HG03108 (cell line): ENCODE results near the gene ADRA2A.

ENCODE experiments used
- ATAC-seq: cut with Tn5 transposase; IDR thresholded peaks from one replicate; pipeline ENCODE4 v1.9.1; 2021; ENCODE audit warnings: moderate library complexity; ENCODE audit not compliant: unreplicated experiment

Gene ADRA2A

GRCh38 chr10:111109501-111110242 lies 32.8 kb downstream of the ADRA2A start:
- ATAC-seq: no peak

- ATAC-seq: no peak
Observed at GRCh38 chr10:111110771-111111170, 33.9 kb downstream of the ADRA2A start.

DNA sequence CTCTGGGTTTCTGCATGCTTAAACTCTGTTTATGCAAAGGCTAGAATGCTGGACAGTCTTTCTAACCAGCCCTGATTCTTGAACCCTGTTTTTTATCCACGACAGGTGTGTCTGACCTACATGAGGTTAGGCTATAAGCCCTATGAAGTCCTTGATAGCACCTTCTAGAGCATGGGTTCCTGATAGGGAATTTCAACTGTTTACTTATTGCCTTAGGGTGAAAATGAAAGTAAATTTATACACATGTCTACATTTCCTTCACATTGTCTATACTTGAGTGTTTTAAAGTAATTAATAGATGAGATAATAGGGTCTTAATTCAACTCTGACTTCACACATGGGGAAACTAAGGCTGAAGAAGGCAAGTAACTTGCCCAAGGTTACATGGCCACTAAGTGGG lies 35.5 kb downstream of the ADRA2A start:
- no peak for ATAC-seq

GRCh38 chr10:111113238-111113960 lies 36.6 kb downstream of the ADRA2A start:
- no peak for ATAC-seq

GRCh38 chr10:111113961-111114757 lies 37.3 kb downstream of the ADRA2A start:
- ATAC-seq: no peak

DNA sequence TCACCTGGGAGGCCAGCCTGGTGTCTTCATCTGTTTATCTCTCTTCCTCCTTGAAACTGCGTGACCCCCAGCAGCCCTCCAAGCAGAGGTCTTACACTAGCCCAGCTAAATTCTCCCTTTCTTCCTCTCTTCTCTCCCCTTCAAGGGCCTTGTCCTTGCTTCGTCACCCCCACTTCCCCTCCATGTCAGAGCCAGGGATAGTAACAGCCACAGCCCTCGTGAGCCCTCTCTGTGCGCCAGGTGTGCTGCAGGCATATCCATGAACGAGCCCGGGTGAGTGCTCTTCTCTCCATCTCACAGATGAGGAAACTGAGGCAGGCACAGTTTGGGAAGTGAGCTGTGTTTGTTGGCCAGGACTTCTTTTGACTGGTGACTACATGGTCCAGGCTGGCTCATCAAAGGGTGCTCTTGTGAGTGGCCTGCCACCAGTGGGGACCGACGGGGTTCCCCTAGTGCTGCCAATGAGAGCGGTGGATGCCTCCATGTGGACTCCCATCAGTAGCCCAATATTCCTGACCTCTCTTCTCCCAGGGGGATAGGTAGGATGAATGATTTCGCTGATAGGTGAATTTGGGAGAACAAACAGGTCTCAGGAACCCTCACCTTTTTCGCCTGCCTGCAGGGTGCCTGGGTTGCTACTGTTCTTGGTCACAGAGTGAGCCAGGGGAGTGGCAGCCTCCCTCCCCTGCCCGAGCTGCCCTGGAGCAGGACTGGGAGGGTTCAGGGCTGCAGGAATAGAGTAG lies 38.1 kb downstream of the ADRA2A start:
- ATAC-seq: no peak

DNA sequence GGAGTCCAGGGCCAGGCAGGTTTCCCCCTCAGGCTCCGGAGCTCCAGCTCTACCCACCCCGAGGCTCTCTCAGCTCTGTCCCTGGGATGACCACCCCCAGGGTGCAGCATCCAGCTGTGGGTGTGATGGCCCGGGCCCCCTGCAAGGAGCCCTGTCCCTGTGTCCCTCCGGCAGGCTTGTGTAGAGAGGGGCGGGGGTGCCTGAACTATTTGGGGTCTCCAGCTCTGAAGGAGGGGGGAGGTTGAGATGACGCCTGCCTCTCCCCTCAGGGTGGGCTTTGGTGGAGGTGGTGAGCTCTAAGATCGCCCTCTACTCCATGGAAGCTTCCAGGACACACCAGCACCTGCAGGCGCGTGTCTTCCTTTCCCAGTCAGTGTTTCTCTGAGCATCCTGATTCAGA lies 39.4 kb downstream of the ADRA2A start:
- no peak for ATAC-seq

DNA sequence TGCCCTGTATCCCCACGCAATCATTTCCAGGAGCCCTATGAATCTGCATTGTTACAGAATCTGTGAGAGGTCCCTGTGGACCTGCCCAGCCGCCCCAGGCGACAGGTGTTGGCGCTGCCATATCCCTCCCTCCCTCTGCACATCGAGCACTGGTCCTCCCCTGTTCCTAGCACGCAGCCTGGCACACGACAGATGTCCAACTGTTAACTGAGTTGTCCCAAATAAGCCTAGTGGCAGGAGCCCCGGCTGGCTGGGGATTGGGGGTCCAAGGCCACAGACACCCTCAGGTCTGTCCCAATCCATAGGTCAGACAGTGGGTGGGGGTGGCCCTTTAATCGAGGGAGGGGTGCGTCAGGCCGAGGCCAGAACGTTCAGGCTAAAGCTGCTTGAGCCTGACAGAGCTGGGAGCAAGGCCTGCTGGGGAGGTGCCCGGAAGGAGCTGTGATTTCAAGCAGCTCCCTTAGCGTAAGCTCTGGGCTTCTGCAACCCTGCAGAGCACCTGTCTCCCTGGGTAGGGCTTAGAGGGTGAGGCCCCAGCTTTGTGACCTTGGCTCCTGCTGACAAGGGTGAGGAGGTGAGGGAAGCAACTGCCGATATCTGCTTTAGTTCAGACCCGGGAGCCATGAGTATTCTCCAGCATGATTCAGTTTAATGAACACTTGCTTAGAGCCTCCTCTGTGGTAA lies 40.1 kb downstream of the ADRA2A start:
- no peak for ATAC-seq

DNA sequence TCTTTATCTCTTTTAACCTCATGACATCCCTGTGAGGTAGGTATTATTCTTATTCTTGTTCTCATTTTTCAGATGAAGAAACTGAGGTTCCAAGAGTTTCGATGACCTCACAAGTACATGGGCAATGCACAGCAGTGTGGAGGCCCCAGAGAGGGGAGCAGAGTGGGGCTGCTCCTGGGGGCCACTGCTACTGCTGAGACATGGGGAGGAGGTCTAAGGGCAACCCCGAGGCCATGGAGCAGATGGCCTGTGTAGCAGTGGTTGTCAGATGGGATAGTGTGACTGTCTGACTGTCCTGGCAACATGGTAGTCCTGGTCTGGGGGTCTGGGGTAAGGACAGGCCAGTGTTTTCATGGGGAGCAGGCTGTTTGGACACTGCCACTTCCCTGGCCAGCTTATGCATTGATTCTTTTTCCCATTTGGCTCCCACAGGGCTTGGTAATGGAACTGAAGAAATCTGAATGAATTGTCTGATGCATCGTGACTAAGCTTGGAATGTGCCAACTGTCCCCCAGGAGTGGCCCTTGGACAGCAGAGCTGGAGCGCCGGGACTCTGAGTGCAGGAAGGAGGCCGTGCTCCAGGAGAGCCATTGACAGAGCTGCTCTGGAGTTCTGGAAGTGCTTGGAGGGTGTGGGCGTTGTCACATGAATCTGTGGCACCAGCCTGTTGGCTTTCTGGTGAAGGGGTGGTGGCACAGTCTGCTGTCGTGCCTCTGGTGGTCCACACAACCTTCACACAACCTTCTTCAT lies 40.9 kb downstream of the ADRA2A start:
- no peak for ATAC-seq

DNA sequence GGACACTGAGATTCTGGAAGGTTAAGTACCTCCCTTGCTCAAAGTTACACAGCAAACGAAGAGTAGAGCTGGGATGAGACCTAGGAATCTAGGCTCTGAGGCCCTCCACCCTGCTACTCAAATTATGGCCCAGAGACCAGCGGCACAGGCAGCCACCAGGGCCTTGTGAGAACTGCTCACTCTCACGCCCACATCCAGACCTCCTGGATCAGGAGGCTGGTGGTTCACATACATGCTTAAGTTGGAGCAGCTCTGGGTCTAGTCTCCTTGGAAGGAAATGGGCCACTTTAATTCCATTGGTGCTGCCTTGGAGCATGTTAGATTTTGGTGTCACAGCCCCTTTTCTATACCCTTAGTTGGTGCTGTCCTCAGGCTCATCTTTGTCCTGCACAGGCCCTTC lies 41.9 kb downstream of the ADRA2A start:
- ATAC-seq: no peak

DNA sequence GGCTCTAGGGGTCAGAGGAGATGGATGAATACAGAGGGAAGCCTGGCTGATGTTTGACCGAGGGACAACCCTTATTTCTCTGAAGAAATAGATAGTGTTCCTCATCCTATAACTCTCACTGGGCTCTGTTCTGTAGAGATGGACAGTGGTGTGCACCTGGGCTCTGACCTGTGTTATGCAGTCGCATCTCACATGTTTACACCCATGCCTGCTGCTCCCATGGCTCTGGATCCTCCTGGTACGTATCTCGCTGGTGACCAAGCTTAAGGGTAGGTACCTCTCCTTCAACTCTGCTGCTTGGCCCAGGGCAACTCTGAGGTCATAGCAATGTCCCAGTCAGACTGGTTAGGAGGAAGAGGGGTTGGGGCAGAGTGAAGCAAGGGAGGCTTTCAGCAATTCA lies 42.8 kb downstream of the ADRA2A start:
- no peak for ATAC-seq

GRCh38 chr10:111122127-111122526 lies 45.3 kb downstream of the ADRA2A start:
- no peak for ATAC-seq

DNA sequence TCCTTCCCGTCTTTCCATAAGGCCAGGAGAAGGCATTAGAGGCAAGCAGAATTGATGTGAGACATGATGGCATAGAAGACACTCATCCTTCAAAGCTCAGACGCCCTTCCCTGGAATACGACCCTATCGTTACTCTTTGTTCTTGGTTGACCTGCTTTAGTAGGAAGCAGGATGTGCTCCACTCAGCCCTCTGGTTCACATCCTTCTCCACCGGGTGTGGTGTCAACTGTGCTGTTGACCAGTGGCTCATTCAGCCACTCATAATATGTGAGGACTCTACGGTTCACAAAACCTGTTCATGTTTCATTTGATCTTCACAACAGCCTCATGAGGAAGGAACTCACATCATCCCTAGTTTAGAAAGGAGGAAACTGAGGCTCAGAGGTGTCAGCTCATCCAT lies 47.1 kb downstream of the ADRA2A start:
- ATAC-seq: no peak

- no peak for ATAC-seq
Observed at GRCh38 chr10:111125102-111125501, 48.3 kb downstream of the ADRA2A start.

DNA sequence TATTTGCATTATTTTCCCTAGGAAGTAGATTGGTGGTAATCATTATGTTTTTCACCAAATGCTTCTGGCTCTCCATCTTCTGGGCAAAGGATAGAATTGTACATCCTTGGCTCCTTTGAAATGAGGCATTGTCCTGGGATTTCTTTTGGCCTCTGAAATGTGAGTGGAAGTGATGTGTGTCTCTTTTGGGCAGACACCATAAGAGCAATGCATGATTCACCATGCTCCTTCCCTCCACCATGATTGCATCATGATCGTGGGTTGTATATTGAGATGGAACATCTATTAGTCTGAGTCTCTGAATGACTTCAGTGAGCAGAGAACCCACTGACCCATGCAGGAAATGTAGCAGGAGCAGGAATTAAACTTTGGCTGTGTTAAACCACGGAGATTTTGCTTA lies 49.2 kb downstream of the ADRA2A start:
- ATAC-seq: no peak

DNA sequence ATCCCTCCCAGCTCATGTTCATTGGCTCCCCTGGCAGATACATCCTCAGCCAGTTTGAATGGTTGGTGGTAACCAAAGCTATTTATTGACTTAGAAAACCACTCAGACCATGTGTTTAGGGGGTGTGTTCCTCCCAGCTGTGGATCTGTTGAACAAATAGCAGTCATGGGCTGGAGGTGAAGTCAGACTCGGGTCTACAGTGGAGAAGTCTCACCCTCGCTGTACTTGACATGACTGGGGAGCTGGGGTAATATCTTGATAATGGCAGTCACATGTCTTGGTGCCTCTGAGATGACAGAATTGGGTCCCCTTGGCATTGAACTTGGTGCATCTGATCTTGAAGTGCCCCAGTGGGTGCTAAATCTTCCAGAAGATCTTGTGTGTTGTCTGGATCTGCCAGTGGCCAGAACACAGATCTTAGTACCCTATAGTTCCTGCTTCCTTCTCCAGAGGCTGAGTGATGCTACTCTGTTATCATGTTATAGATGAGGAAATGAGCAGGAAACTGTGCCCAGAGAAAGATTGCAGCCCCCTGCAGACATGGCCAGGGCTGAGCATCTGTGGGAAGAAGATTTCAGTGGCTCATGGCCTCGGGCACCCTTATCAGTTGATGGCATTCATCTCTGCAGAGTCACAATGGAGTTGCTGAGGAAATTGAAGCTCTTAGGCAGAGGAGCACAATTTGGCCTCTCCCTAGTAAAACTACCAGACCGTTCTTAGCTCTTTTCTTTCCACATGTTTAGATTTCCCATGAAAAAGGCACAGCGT lies 50.4 kb downstream of the ADRA2A start:
- no peak for ATAC-seq

- no peak for ATAC-seq
Observed at GRCh38 chr10:111128331-111129180, 51.7 kb downstream of the ADRA2A start.

- no peak for ATAC-seq
Observed at GRCh38 chr10:111129363-111129762, 52.5 kb downstream of the ADRA2A start.
